ENCODE results near the gene BOC.

BOC gene

DNA sequence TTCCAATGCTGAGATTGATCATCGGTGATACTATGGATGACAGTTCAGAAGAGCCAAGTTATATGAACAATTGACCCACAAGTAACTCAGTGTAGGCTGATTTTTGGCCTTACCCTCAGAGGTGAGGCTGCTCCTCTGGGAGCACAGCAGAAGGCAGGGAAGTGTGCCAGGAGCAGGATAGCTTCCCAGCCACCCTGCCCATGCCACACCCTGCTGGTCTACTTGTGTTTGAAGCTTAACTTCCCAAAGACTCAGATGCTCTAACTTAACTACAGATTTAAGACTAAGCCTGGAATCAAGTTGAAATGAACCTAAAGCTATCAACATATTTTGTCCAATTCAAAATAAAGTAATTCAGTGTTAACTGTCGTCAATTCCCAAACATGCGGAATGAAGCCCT is 77.5 kb downstream of the BOC start:
- H3K27me3 ChIP-seq (ENCODE audit: control insufficient read depth, insufficient read depth, low read length): no peaks in the 10 kb centered on the region
- no peak overlapping the region for H3K9ac ChIP-seq (ENCODE audit: low read length)
- no peaks in the 10 kb centered on the region for H3K4me1 ChIP-seq (ENCODE audit: control insufficient read depth, insufficient read depth, low read length)
- H3K4me3 ChIP-seq (ENCODE audit: low read length): no peak overlapping the region
- H3K9me3 ChIP-seq (ENCODE audit: control insufficient read depth, low read length): no peaks in the 10 kb centered on the region
- no peaks in the 10 kb centered on the region for H3K36me3 ChIP-seq (ENCODE audit: control insufficient read depth, insufficient read depth, low read length)

DNA sequence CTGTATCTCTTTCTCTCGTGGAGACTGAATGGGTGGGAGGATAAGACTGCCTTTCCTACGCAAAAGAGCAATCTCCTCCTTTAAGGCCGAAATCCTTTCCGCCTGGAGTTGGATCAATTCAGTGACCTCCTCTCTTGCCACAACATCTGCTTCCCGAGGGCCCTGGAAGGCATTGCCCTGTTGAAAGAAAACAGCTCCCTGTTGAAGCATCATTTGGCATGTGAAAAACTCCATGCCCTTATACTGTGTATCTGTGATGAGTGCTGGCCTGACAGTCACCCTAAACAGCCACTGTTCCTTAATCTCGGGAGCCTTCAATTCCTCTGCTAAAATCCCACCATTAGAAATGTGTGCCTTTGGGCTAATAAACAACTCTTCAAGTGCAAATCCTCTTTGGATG is 80.2 kb downstream of the BOC start:
- Histone ChIP-seq H3K9me3 (ENCODE audit: control insufficient read depth, low read length) (no peaks in the 10 kb centered on the region), H3K27me3 (ENCODE audit: control insufficient read depth, insufficient read depth, low read length) (no peaks in the 10 kb centered on the region), H3K9ac (ENCODE audit: low read length) (no peak overlapping the region), H3K4me3 (ENCODE audit: low read length) (no peak overlapping the region), H3K36me3 (ENCODE audit: control insufficient read depth, insufficient read depth, low read length) (no peaks in the 10 kb centered on the region), H3K4me1 (ENCODE audit: control insufficient read depth, insufficient read depth, low read length) (no peaks in the 10 kb centered on the region)

DNA sequence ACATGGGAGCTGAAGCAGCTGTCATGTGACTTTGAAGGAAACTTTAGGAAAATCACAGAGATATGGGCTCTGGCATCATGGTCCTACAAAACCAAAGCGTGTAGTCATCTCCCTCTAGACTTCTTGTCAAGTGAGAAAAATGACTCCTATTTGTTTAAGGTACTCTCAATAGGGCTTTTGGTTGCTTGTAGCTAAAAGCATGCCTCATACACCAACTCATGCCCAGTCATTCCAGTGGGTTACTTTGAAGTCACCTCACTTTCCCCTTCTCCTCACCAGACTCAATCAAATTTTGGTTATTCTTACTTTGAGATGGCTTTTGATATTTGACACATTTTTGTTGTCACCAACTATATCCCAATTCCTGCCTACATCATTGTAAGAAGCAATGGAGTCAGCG is 81.6 kb downstream of the BOC start:
- Histone ChIP-seq H3K9me3 (ENCODE audit: control insufficient read depth, low read length) (no peaks in the 10 kb centered on the region), H3K4me1 (ENCODE audit: control insufficient read depth, insufficient read depth, low read length) (no peaks in the 10 kb centered on the region), H3K9ac (ENCODE audit: low read length) (no peak overlapping the region), H3K27me3 (ENCODE audit: control insufficient read depth, insufficient read depth, low read length) (no peaks in the 10 kb centered on the region), H3K36me3 (ENCODE audit: control insufficient read depth, insufficient read depth, low read length) (no peaks in the 10 kb centered on the region), H3K4me3 (ENCODE audit: low read length) (no peak overlapping the region)

DNA sequence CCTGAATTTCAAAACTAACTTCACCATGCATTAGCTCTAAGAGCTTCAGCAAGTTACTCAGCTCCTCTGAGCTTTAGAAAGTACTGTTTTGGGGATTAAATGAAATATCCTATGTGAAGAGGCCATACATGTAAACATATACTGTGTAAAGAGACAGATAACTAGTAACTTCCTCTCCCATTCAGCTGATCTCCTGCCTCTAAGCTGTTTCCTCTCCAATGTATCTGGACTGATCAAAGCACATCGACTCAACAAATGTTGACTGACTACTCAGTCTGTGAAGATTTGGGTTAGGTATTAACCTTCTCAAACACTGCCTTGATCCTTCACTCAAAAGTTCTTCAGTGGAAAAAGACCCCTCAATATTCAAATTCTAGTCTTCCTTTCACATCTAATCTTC is 82.0 kb downstream of the BOC start:
- Histone ChIP-seq H3K4me1 (ENCODE audit: control insufficient read depth, insufficient read depth, low read length) (no peaks in the 10 kb centered on the region), H3K9ac (ENCODE audit: low read length) (no peak overlapping the region), H3K36me3 (ENCODE audit: control insufficient read depth, insufficient read depth, low read length) (no peaks in the 10 kb centered on the region), H3K9me3 (ENCODE audit: control insufficient read depth, low read length) (no peaks in the 10 kb centered on the region), H3K27me3 (ENCODE audit: control insufficient read depth, insufficient read depth, low read length) (no peaks in the 10 kb centered on the region), H3K4me3 (ENCODE audit: low read length) (no peak overlapping the region)

DNA sequence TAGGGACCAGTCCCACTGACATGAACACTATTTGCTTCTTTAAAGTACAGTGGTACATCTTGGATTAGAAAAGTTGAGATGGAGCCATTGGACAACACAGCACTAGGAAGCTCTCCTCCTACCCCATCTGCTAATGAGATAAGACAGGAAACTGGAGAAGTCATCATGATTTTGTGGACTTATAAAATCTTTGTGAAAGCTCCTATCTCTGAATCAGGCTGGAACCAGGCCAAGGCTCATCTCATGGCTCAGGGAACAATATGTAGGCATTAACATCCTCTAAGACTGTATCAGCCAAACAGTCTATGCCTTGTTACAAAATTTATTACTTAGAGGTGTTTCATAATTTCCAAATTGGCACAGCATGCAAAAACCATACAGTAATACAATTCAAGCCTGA is 84.1 kb downstream of the BOC start:
- no peaks in the 10 kb centered on the region for H3K36me3 ChIP-seq (ENCODE audit: control insufficient read depth, insufficient read depth, low read length)
- no peak overlapping the region for H3K4me3 ChIP-seq (ENCODE audit: low read length)
- no peaks in the 10 kb centered on the region for H3K4me1 ChIP-seq (ENCODE audit: control insufficient read depth, insufficient read depth, low read length)
- H3K27me3 ChIP-seq (ENCODE audit: control insufficient read depth, insufficient read depth, low read length): no peaks in the 10 kb centered on the region
- H3K9ac ChIP-seq (ENCODE audit: low read length): no peak overlapping the region
- no peaks in the 10 kb centered on the region for H3K9me3 ChIP-seq (ENCODE audit: control insufficient read depth, low read length)

DNA sequence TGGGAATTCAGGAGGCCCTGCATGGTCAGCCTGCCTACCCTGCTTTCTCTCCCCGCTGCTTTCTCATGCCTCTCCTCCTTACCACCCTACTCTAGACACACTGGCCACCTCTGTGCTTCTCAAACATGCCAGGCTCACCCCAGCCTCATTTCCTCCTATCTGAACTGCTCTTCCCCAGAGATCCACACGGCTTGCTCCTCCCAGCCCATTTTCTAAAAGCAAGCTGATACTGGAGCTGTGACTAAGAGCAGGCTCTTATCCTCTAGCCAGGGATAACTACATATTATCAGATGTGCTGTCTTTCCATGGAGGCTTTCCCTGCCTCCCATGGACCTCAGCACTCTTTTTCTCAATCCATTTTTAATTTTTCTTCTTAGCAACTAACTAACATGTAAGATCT is 85.9 kb downstream of the BOC start:
- no peaks in the 10 kb centered on the region for H3K27me3 ChIP-seq (ENCODE audit: control insufficient read depth, insufficient read depth, low read length)
- H3K4me3 ChIP-seq (ENCODE audit: low read length): no peak overlapping the region
- H3K9ac ChIP-seq (ENCODE audit: low read length): no peak overlapping the region
- H3K9me3 ChIP-seq (ENCODE audit: control insufficient read depth, low read length): no peaks in the 10 kb centered on the region
- no peaks in the 10 kb centered on the region for H3K4me1 ChIP-seq (ENCODE audit: control insufficient read depth, insufficient read depth, low read length)
- no peaks in the 10 kb centered on the region for H3K36me3 ChIP-seq (ENCODE audit: control insufficient read depth, insufficient read depth, low read length)

DNA sequence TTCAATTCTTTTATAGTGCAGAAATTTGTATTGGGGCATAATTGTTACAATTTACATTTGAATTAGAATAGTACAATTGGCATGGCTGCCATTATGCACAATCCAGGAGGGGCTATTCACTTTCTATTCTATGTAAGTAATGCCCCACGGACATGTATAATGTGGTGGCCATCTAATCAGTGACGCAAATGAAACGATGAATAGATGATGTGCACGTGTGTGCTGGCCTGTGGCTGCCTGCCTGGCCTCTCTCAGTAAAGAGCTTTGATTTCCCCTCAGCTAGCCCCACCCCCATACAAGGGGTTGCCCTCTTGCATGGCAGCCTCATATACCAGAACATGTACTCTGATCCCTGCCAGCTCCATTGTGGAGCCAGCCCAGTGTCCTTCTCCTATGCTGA is 86.5 kb downstream of the BOC start:
- Histone ChIP-seq H3K4me3 (ENCODE audit: low read length) (no peak overlapping the region), H3K9ac (ENCODE audit: low read length) (no peak overlapping the region), H3K36me3 (ENCODE audit: control insufficient read depth, insufficient read depth, low read length) (no peaks in the 10 kb centered on the region), H3K9me3 (ENCODE audit: control insufficient read depth, low read length) (no peaks in the 10 kb centered on the region), H3K4me1 (ENCODE audit: control insufficient read depth, insufficient read depth, low read length) (no peaks in the 10 kb centered on the region), H3K27me3 (ENCODE audit: control insufficient read depth, insufficient read depth, low read length) (no peaks in the 10 kb centered on the region)

DNA sequence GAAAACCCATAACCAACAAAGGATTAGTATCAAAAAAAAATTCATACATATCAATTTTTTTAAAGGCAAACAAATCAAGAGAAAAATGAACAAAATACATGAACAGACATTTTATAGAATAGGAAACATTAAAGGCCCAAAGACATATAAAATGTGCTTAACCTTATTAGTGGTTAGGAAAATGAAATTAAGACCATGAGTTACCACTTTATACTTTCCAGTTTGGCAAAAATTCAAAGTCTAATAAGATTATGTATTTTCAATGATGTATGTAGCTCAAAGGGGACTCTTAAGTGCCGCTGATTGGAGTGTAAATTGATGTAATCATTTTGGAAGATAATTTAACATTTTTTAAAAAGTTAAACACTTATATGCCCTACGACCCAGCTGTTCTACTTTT is 89.2 kb downstream of the BOC start:
- Histone ChIP-seq H3K4me1 (ENCODE audit: control insufficient read depth, insufficient read depth, low read length) (no peaks in the 10 kb centered on the region), H3K27me3 (ENCODE audit: control insufficient read depth, insufficient read depth, low read length) (no peaks in the 10 kb centered on the region), H3K36me3 (ENCODE audit: control insufficient read depth, insufficient read depth, low read length) (no peaks in the 10 kb centered on the region), H3K4me3 (ENCODE audit: low read length) (no peak overlapping the region), H3K9me3 (ENCODE audit: control insufficient read depth, low read length) (no peaks in the 10 kb centered on the region), H3K9ac (ENCODE audit: low read length) (no peak overlapping the region)

DNA sequence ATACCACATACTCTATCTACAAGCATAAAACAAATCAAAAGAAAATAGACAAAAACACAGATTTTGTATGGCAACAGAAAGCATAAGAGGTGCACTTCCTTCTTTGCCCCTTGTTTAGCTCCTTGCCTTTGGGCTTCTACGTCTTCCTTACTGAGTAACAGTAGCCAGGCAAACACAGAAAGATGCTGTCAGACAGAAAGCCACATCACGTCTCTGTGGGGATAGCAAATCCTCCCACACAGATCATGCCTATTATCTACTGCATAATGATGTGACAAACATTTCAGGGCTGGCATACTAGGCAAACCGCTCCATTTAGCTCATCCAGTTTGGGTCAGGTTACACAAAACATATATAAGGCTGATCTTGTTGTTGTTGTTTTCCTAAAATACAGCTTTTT is 92.7 kb downstream of the BOC start:
- no peaks in the 10 kb centered on the region for H3K9me3 ChIP-seq (ENCODE audit: control insufficient read depth, low read length)

DNA sequence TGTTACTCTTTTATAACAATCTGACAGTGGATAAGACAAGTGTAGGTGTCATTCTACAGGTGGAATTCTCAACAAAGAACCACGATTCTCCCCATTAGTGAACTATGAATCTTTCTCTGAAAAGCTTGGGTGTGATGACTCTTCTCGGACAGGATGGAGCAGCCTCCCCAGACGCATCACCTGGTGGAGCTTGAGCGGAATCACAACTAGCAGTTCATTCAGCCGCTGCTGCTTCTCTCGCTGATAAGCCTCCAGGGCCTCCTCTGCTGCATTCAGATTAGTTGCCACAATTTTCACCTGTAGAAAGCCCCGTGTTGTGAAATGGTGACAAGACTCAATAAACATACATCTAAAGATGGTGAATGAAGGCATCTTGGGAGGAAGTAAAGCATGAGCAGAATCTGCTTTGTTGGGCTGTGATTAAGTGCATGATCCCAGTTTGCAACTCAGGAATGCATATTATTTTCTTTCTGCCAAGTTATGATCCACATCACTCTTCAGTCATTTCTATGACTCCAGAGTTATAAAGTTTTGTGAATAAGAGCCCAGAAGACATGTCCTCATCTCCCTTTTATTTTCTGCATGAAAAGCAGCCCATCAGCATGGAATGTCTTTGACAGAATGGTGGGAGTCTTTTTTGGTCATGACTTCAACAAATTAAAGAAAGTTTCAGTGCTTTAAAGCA is 93.6 kb downstream of the BOC start:
- no peak overlapping the region for H3K4me3 ChIP-seq (ENCODE audit: low read length)
- no peaks in the 10 kb centered on the region for H3K36me3 ChIP-seq (ENCODE audit: control insufficient read depth, insufficient read depth, low read length)
- H3K9me3 ChIP-seq (ENCODE audit: control insufficient read depth, low read length): no peaks in the 10 kb centered on the region
- H3K4me1 ChIP-seq (ENCODE audit: control insufficient read depth, insufficient read depth, low read length): no peaks in the 10 kb centered on the region
- no peaks in the 10 kb centered on the region for H3K27me3 ChIP-seq (ENCODE audit: control insufficient read depth, insufficient read depth, low read length)
- no peak overlapping the region for H3K9ac ChIP-seq (ENCODE audit: low read length)

More for the DNA sequence above, 92.7 kb downstream of the BOC start:
- no peaks in the 10 kb centered on the region for H3K4me1 ChIP-seq (ENCODE audit: control insufficient read depth, insufficient read depth, low read length)
- no peaks in the 10 kb centered on the region for H3K36me3 ChIP-seq (ENCODE audit: control insufficient read depth, insufficient read depth, low read length)
- H3K27me3 ChIP-seq (ENCODE audit: control insufficient read depth, insufficient read depth, low read length): no peaks in the 10 kb centered on the region
- H3K4me3 ChIP-seq (ENCODE audit: low read length): no peak overlapping the region
- H3K9ac ChIP-seq (ENCODE audit: low read length): no peak overlapping the region

DNA sequence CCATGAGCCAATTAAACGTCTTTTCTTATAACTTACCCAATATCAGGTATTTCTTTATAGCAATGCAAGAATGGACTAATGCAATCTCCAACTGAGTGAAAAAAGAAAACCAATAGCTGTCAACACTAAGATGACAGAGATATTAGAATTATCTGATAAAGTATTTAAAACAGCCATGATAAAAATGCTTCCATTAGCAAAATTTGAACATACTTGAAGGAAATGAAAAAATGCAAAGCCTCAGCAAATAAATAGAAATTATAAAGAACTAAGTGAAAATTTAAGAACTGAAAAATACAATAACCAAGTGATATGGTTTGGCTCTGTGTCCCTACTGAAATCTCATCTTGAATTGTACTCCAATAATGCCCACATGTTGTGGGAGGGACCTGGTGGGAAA is 99.6 kb downstream of the BOC start:
- Histone ChIP-seq H3K4me1 (ENCODE audit: control insufficient read depth, insufficient read depth, low read length) (no peaks in the 10 kb centered on the region), H3K9ac (ENCODE audit: low read length) (no peak overlapping the region), H3K27me3 (ENCODE audit: control insufficient read depth, insufficient read depth, low read length) (no peaks in the 10 kb centered on the region), H3K9me3 (ENCODE audit: control insufficient read depth, low read length) (no peaks in the 10 kb centered on the region), H3K4me3 (ENCODE audit: low read length) (no peak overlapping the region), H3K36me3 (ENCODE audit: control insufficient read depth, insufficient read depth, low read length) (no peaks in the 10 kb centered on the region)

DNA sequence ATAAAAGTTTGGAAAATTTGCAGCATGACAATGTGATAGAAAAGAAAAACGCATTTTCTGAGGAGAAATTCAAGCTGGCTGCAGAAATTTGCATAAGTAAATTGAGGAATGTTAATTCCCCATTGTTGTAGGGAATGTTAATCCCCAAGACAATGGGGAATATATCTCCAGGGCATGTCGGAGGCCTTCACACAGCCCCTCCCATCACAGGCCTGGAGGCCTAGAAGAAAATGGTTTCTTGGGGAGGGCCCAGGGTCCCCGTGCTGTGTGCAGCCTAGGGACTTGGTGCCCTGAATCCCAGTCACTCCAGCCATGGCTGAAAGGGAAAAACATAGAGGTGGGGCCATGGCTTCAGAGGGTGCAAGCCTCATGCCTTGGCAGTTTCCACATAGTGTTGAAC is 101.1 kb downstream of the BOC start:
- Histone ChIP-seq H3K4me3 (ENCODE audit: low read length) (no peak overlapping the region), H3K36me3 (ENCODE audit: control insufficient read depth, insufficient read depth, low read length) (no peaks in the 10 kb centered on the region), H3K27me3 (ENCODE audit: control insufficient read depth, insufficient read depth, low read length) (no peaks in the 10 kb centered on the region), H3K4me1 (ENCODE audit: control insufficient read depth, insufficient read depth, low read length) (no peaks in the 10 kb centered on the region), H3K9me3 (ENCODE audit: control insufficient read depth, low read length) (no peaks in the 10 kb centered on the region), H3K9ac (ENCODE audit: low read length) (no peak overlapping the region)

DNA sequence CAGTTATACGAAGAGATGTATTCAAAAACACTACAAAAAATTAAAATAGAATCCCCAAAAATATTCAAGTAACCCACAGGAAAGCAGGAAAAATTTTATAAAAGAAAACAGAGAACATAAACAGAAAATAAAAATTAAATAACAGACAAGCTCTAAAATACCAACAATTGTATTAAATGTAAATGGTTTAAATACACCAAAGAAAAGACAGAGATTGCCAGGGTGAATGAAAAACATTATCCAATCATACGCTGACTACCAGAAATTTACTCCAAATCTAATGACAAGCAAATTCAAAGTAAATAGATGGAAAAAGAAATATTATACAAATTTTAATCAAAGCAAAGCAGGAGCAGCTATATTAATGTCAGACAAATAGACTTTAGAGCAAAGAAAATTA is 103.6 kb downstream of the BOC start:
- H3K9ac ChIP-seq (ENCODE audit: low read length): no peak overlapping the region
- no peak overlapping the region for H3K4me3 ChIP-seq (ENCODE audit: low read length)
- H3K27me3 ChIP-seq (ENCODE audit: control insufficient read depth, insufficient read depth, low read length): no peaks in the 10 kb centered on the region
- H3K9me3 ChIP-seq (ENCODE audit: control insufficient read depth, low read length): no peaks in the 10 kb centered on the region
- H3K36me3 ChIP-seq (ENCODE audit: control insufficient read depth, insufficient read depth, low read length): no peaks in the 10 kb centered on the region
- H3K4me1 ChIP-seq (ENCODE audit: control insufficient read depth, insufficient read depth, low read length): no peaks in the 10 kb centered on the region
